Measurements from ENCODE around the gene TMPRSS5.

Gene TMPRSS5

DNA sequence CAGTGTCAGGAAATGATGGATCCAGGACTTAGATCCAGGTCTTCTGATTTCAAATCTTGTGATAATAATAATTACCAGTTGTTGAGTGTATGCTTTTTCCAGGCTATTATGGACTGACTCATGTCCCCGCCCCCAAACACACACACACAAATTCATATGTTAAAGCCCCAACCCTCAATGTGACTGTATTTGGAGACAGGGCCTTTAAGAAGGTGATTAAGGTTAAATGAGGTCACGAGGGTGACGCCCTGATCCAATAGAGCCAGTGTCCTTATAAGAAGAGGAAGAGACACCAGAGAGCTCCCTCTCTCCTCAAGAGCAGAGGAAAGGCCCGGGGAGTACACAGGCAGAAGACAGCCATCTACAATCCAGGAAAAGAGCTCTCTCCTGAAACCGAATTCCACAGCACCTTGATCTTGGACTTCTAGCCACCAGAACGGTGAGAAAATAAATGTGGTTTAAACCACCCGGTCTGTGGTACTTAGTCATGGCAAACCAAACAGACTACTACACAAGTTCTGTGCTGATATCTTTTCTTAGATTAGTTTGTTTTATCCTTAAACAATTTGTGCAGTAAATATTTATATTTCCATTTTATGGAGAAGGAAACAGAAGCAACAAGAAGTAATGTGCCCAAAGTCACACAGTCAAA lies 8.2 kb downstream of the TMPRSS5 start:
- TF ChIP-seq, protein P1, sequence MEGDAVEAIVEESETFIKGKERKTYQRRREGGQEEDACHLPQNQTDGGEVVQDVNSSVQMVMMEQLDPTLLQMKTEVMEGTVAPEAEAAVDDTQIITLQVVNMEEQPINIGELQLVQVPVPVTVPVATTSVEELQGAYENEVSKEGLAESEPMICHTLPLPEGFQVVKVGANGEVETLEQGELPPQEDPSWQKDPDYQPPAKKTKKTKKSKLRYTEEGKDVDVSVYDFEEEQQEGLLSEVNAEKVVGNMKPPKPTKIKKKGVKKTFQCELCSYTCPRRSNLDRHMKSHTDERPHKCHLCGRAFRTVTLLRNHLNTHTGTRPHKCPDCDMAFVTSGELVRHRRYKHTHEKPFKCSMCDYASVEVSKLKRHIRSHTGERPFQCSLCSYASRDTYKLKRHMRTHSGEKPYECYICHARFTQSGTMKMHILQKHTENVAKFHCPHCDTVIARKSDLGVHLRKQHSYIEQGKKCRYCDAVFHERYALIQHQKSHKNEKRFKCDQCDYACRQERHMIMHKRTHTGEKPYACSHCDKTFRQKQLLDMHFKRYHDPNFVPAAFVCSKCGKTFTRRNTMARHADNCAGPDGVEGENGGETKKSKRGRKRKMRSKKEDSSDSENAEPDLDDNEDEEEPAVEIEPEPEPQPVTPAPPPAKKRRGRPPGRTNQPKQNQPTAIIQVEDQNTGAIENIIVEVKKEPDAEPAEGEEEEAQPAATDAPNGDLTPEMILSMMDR (IDR thresholded peaks at IDR 0.05; ENCODE audit: low read depth, low read length, missing control alignments): no peak
- no peak overlapping the region for H3K4me3 ChIP-seq (replicated peaks; ENCODE audit: low read depth, low read length)
- DNase-seq (ENCODE audit: extremely low read depth, low read depth): no peak

DNA sequence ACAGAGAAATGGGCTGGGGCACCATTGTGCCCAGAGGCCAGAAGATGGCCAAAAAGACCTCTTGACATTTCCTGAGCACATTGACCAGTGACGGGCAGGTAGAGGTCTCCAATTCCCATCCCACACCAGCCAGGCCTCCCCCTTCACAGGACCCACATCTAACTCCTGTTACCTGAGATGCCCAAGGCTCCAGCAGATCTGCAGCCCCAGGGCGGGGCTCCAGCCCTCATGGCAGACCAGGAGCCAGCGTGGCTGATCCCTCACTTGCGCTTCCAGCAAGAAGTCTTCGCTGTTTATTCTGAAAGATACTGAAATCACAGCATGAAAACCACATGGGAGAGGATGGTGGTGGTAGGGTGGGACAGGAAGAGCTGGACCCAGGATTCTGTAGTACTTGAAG lies 9.0 kb downstream of the TMPRSS5 start:
- DNase-seq (ENCODE audit: extremely low read depth, low read depth): no peak
- no peak overlapping the region for H3K4me3 ChIP-seq (replicated peaks; ENCODE audit: low read depth, low read length)
- TF ChIP-seq, protein P1 (IDR thresholded peaks at IDR 0.05; ENCODE audit: low read depth, low read length, missing control alignments): no peak

DNA sequence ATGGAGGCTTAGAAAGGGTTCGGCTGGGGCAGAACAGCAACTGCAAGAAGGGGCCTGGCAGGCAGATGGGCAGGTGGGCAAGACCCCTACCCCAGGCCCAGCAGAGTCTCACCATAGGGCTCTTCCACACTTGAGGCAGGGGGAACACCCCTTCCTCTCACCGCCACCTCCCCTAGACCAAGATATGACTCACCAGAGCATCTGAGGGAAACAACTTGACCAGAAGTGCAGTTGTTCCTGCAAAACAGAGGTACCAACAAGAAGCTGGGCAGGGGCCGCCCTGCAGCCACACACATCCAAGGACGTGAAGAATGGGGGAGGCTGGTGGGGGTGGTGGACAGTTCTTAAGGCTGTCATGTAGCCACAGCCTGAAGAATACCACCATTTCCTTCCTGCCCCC lies 10.9 kb downstream of the TMPRSS5 start:
- TF ChIP-seq, protein P1 (IDR thresholded peaks at IDR 0.05; ENCODE audit: low read depth, low read length, missing control alignments): no peak
- no peak overlapping the region for H3K4me3 ChIP-seq (replicated peaks; ENCODE audit: low read depth, low read length)
- no peak for DNase-seq (ENCODE audit: extremely low read depth, low read depth)

DNA sequence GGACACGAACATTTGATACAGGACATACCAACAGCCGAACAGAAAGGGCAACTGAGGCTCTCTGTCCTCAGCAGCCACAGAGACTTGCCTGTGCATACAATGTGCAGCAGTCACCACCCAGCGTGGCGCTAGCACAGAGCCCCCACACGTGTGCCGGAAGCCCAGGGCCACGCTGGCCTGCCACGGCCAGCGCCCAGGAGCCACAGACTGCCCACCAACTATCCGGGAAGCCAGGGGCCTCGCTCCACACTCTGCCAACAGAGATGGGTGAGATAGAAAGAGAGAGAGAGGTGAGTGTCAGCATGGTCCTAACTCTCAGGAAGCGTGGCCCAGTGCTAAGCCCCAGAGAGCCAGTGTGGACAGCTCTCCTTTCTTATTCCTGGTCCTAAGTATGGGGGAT lies 11.7 kb downstream of the TMPRSS5 start:
- TF ChIP-seq, protein P1 (IDR thresholded peaks at IDR 0.05; ENCODE audit: low read depth, low read length, missing control alignments): no peak
- DNase-seq (ENCODE audit: extremely low read depth, low read depth): no peak
- no peak overlapping the region for H3K4me3 ChIP-seq (replicated peaks; ENCODE audit: low read depth, low read length)

DNA sequence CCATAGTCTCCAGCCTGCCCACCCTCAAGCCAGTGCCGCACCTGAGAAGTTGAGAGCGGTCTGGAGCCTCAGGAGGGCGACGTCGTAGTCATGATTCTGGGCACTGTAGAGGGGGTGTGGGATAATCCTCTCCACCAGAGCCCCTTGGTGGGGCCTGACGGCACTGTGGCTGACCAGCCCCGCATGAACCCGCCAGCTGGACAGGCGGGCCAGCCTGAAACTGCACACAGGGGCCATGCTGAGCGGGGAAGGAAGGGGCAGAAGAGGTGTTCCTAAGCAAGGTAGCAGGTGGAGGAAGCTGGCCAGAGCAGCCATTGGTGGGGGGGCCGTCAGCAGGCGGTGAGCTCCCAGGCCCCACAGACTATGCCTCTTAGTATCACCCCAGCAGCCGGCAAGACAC lies 13.1 kb downstream of the TMPRSS5 start:
- no peak overlapping the region for H3K4me3 ChIP-seq (replicated peaks; ENCODE audit: low read depth, low read length)
- DNase-seq (ENCODE audit: extremely low read depth, low read depth): no peak
- TF ChIP-seq, protein P1 (IDR thresholded peaks at IDR 0.05; ENCODE audit: low read depth, low read length, missing control alignments): no peak

DNA sequence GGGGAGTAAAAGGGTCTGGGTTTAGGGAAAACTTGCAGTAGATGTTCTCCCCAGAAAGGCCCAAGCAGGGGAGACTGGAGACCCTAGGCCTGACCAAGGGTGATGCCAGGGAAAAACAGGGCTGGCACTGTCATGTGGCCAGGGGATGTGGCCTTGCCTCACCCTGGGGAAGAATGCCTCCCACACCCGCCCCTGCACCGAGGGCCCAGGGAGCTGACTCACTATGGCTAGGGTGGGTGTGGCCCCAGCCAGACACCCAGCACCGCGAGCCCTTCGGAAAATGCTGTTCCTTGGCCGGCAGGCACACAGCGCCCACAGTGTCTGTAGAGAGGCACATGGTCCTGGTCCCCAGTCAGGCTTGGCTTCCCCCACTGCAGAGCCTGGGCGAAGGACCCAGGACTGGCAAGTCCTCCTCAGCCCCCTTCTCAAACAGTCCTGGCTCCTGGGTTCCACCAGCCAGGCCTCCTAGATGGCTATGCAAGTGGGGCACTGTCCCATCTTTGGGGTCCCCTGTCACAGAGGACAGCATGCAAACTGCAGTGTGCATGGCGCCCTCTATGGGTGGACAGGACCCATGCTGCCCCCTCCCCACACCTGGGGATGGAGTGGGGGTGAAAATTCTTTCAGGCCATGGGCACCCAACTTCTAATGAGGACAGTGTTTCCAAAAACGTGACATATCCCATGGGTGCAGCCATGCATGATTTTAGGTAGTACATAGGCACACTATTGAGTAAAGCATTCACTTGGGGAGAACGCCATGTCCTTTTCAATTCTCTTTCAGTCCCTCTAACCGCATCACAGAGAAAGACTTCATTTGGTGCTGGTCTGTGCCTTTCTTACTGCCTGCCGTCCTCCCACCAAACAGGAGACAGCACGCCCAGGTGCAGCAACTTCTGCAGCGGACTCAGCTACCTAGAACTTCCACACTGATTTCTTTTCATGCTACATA lies 15.2 kb downstream of the TMPRSS5 start:
- TF ChIP-seq, protein P1 (IDR thresholded peaks at IDR 0.05; ENCODE audit: low read depth, low read length, missing control alignments): peak; percentile 54
- no peak overlapping the region for H3K4me3 ChIP-seq (replicated peaks; ENCODE audit: low read depth, low read length)
- peak; percentile 9 for DNase-seq (ENCODE audit: extremely low read depth, low read depth)
